ENCODE measurements around the gene MYBPHL.

MYBPHL gene

DNA sequence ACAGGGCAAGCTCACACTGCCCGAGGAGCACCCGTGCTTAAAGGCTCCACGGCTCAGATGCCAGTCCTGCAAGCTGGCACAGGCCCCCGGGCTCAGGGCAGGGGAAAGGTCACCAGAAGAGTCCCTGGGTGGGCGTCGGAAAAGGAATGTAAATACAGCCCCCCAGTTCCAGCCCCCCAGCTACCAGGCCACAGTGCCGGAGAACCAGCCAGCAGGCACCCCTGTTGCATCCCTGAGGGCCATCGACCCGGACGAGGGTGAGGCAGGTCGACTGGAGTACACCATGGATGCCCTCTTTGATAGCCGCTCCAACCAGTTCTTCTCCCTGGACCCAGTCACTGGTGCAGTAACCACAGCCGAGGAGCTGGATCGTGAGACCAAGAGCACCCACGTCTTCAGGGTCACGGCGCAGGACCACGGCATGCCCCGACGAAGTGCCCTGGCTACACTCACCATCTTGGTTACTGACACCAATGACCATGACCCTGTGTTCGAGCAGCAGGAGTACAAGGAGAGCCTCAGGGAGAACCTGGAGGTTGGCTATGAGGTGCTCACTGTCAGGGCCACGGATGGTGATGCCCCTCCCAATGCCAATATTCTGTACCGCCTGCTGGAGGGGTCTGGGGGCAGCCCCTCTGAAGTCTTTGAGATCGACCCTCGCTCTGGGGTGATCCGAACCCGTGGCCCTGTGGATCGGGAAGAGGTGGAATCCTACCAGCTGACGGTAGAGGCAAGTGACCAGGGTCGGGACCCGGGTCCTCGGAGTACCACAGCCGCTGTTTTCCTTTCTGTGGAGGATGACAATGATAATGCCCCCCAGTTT is 56.1 kb downstream of the MYBPHL start:
- no peak for DNase-seq

DNA sequence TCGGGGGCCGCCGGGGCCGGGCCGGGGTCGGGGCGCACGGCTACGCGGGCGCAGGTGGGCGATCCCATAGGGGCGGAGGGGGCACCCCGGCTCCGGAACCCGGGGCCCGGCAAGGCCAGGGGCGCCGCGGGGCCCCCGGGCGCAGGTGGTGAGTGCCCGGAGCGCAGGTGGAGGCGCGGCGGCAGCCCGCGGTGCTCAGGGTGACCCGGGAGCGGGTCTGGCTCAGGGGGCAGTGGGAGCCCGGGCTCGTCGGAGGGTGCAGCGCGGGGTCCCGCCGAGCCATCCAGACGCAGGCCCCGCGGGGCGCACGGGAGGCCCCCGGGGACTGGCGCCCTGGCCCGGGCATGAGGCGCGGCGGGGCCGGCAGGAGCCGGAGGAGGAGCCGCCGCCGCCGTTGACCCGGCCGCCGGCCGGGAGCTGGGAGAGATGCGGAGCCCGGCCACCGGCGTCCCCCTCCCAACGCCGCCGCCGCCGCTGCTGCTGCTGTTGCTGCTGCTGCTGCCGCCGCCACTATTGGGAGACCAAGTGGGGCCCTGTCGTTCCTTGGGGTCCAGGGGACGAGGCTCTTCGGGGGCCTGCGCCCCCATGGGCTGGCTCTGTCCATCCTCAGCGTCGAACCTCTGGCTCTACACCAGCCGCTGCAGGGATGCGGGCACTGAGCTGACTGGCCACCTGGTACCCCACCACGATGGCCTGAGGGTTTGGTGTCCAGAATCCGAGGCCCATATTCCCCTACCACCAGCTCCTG is 57.0 kb downstream of the MYBPHL start:
- DNase-seq = no peak

DNA sequence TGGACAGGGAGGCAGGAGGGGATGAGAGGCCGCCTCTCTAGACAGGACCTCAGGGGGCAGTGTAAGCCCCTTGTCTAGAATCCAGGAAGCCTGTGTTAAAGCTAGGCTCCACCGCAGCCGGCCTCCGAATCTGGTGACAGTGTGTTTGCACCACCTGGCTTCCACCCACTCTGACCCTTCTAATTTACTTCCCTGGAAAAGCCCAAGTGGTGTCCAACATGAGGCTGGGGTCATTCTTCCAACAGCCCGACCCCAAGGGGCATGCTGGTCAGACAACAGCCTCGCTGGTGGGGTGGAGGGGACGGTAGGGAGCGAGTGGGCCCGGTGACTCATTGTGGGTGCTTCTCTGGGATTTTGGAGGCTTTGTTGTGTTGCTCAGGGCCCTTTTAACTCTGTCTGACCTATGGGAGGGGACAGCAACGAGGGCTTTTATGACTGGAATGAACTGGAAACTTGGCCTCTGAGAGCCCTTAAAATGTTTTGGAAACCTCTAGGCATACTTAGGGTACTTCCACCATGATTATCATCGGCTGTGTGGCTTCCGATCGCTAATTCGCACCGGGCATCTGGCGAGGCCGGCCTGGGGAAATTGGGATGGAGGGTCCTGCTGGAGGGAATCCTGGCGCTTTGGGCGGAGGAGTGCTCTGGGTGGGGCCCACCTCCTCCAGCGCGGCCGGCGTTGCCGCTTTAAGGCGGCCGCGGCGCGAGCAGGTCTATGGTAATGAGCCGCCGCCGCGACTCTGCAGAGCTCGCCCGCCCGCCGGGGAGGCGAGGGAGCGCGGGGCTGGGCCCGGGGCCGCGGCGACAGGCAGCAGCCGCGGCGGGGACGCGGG is 57.8 kb downstream of the MYBPHL start, which contains the start of gene CELSR2:
TSS of gene CELSR2 (plus strand) at position 743 of the 833 bp plus-strand sequence. CDS start 541 bp downstream, outside the sequence.
- DNase-seq = peak; percentile 52

DNA sequence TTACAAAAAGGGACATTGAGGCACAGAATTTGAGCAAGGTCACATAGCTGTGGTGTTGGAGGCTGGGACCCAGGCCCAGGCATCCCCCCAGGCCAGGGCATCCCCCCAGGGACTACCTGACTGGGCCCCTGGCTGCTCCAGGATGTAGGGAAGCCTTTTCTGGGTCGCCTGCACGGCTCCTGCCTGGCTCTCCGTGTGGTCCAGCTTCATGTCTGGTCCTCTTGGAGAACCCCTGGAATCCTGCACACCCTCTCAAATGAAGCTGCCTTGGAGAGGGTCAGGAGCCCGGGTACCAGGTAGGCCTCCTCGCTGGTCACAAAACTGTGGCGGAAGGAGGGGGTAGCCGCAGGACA is 58.4 kb downstream of the MYBPHL start:
- DNase-seq = no peak

DNA sequence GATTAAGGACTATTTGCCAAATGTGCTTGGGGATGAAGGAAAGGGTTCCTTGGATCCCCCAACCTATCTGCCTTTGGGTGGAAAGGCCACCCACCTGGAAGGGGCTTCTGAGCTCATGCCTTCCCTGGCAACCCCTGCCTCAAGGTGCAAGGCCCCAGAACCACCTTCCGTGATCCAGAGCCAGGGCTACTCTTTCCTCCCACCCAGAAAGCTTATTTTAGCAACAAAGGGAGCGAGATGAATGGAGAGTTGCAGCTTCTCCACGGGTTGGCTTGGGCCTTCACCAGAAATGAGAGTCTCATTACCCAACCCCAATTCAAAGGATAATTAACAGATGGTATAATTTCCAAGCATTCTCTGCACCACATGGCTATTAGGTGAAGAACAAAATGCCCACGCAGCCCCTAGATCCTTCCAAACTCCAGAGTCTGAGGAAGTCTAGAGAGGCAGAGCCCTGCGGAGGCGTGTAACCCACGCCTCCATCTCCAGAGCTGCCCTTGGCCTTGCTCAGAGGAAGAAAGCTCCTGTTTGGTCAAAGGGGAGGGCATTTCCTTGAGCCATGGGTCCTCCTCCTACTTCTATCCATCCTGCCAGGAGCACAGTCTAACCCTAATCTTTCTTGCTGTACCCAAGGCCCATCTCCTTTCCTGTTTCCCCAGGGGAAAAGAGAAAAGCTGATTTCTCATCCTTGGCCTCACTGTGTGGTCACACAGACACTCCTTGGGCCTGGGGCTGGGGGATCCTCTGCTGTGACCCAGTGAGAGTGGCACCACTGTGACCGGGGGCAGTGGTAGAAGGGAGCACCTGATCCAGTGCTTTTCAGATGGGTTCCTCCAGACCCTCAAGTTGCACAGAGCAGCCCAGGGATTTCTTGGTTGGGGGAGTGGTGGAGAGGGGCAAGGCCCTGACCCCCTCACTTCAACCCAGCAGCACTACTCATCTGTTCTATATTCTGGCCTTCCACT is 59.1 kb downstream of the MYBPHL start:
- no peak for DNase-seq

DNA sequence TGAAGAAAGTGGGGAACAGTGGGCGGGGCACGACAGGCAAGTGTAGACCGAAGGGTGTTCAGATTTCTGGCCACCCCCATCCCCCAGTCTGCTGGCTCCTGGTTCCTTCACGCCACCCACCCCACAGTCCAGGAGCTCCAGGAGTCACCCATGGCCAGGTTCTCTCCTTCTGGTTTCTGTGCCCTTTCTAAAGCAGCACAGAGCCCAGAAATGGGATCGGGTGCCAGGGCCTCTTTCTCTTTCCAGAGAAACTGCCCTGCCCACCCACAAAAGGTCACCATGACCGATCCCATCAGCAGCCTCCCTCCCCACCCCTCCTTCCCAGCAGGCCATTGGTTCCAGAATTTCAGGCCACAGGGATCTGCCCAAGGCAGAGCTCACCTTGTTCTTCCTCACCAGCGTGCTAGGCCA is 60.7 kb downstream of the MYBPHL start:
- no peak for DNase-seq

DNA sequence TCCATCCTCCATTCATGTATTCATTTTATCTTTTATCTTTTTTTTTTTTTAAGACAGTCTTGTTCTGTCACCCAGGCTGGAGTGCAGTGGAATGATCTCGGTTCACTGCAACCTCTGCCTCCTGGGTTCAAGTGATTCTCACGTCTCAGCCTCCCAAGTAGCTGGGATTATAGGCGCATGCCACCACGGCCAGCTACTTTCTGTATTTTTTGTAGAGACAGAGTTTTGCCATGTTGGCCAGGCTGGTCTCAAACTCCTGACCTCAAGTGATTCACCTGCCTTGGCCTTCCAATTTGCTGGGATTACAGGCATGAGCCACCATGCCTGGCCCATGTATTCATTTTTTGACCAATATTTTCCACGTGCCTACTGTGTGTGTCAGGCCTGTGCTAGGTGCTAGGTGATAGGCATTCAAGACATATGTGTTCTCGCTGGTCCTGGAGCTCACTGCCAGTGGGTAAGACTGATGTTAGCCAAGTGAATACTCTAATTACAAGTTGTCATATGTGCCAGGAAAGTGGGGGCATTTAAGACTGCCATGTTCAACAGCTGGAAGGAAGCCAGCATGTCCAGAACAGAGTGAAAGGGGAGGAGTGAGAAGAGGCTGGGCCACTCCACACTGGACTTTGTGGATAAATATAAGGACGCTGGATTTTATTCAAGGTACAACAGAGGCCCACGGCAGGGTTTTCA is 62.8 kb downstream of the MYBPHL start:
- DNase-seq = peak; percentile 4

DNA sequence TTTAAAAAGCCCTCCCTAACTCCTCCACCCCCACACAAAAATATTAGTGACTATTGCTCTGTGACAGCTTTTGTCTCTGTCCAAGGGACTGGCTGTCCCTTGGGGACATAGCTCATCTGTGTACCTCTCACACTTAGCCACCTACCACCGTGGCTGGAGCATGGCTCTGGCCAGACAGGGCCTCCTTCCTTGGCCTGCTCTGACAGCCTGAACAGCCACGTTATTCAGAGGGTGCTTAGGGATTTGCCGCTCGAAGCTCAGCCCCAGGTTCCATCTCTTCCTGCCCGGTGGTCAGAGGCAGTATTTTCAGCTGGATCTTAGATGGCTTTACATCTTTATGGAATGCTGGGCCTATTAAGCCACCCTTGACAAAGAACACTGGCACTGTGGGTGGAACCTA is 63.6 kb downstream of the MYBPHL start:
- DNase-seq = no peak

DNA sequence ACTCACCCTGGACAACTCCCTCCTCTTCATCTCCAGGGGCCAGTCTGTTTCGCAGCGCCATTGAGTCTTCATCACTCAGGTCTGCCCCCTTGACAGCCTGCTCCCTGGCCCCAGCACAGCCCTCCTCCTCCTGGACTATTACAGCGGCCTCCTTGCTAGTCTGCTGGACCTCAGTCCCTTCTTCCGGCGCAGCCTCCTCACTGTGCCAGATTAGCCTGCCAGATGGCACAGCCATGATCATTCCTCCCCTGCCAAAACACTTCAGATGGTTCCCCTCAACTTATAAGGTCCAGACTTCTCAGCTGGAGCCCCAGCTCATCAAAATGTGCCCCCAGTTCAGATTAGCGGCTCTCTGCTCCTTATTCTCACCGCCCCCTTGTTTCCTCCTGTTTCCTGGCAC is 64.4 kb downstream of the MYBPHL start:
- DNase-seq = no peak

All from NCI-H2029 (cell line).